ENCODE measurements around the gene ZMYND10.

DNA sequence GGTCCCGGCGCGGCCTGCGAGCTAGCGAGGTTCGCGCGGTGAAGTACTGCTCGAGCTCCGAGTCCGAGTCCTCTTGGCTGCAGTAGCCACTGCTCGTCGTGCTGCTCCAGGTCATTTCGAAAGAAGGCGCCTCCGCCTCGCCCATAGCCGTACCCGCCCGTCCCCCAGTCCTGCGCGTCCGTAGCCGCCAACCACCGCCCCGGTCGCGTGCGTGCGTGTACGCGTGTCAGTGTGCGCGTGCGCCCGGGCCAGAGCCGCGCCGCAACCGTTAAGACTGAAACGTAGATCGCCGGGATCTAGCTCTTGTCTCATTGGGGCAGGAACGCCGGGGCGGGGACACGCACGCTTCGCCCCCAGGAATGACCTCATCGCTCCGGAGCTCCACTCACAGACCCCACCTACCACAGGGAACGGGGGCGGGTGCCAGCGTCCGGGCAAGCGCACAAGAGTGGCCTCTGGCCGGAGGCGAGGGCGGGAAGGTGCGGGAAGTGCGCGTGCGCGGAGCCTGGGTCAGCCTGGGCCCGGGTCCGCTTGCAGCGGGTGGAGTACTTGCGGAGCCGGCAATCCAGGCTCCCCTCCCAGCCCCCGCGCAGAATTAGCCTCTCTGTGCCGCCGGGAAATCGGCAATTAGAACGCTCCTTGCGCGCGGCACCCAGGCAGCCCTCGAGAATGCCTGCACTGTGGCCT lies 8.2 kb downstream of the ZMYND10 start:
- TF ChIP-seq, protein P1, sequence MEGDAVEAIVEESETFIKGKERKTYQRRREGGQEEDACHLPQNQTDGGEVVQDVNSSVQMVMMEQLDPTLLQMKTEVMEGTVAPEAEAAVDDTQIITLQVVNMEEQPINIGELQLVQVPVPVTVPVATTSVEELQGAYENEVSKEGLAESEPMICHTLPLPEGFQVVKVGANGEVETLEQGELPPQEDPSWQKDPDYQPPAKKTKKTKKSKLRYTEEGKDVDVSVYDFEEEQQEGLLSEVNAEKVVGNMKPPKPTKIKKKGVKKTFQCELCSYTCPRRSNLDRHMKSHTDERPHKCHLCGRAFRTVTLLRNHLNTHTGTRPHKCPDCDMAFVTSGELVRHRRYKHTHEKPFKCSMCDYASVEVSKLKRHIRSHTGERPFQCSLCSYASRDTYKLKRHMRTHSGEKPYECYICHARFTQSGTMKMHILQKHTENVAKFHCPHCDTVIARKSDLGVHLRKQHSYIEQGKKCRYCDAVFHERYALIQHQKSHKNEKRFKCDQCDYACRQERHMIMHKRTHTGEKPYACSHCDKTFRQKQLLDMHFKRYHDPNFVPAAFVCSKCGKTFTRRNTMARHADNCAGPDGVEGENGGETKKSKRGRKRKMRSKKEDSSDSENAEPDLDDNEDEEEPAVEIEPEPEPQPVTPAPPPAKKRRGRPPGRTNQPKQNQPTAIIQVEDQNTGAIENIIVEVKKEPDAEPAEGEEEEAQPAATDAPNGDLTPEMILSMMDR (conservative IDR thresholded peaks at IDR 0.05; ENCODE audit: low read length): no peak
- TF ChIP-seq EZH2phosphoT487 (IDR thresholded peaks at IDR 0.05; ENCODE audit: borderline replicate concordance, low read depth, low read length): no peak

Measured in OCI-LY7 (cell line).